HepG2 (cell line): ENCODE results near the gene RAPSN. TPM values are rescaled to one million over a fixed set of nuclear protein-coding genes. Genes with fewer than 3 reads are reported as not detected.

ENCODE experiments used
- CREB1 ChIP-seq, 2 experiments: fragments of 450-650 bp in 1 of 2; IDR thresholded peaks; 2 replicates each; pipeline ENCODE4 v1.6.1; 2016 to 2017; ENCODE audit warnings: control low read depth in 1 of 2, mild to moderate bottlenecking in 1 of 2, missing compliant biosample characterization in 1 of 2, missing genetic modification characterization in 1 of 2
- HNRNPUL1 ChIP-seq: fragments of 200-400 bp; formaldehyde crosslinking; IDR thresholded peaks from 2 replicates; pipeline ENCODE4 v1.6.1; 2017; ENCODE audit warnings: low read depth, mild to moderate bottlenecking, low read length, moderate library complexity
- IRF1 ChIP-seq: sonication (generic); formaldehyde crosslinking; IDR thresholded peaks from 2 replicates; pipeline ENCODE4 v1.4.0; 2020; ENCODE audit warnings: low read depth, mild to moderate bottlenecking, missing genetic modification reagents
- KLF12 ChIP-seq: sonication (generic); formaldehyde crosslinking; IDR thresholded peaks from 2 replicates; pipeline ENCODE4 v1.4.0; 2020; ENCODE audit warnings: missing genetic modification reagents, borderline replicate concordance
- LCORL ChIP-seq, 2 experiments: fragments of 450-650 bp in 1 of 2; sonication (generic) in 1 of 2; formaldehyde crosslinking in 1 of 2; IDR thresholded peaks; 2 replicates each; pipeline versions ENCODE4 v1.5.0 to v1.6.1; 2017 to 2020; ENCODE audit warnings: antibody characterized with exemption in 1 of 2, missing genetic modification reagents in 1 of 2
- MAFF ChIP-seq: IDR thresholded peaks from 2 replicates; pipeline ENCODE4 v1.6.1; 2011; ENCODE audit warnings: low read depth, low read length, improper control_type of control experiment
- MTA1 ChIP-seq: sonication (generic); formaldehyde crosslinking; IDR thresholded peaks from 2 replicates; pipeline ENCODE4 v1.4.0; 2020; ENCODE audit warnings: missing genetic modification reagents, mild to moderate bottlenecking, borderline replicate concordance
- POLR2AphosphoS2 ChIP-seq: IDR thresholded peaks from 2 replicates; pipeline ENCODE4 v1.6.1; 2011; ENCODE audit warnings: low read depth, low read length, improper control_type of control experiment
- SMARCC2 ChIP-seq: fragments of 450-650 bp; IDR thresholded peaks from 2 replicates; pipeline ENCODE4 v1.6.1; 2017; ENCODE audit warnings: antibody characterized with exemption, mild to moderate bottlenecking
- TCF12 ChIP-seq, 2 experiments: fragments of 450-650 bp in 1 of 2; sonication (generic) in 1 of 2; formaldehyde crosslinking in 1 of 2; IDR thresholded peaks; 2 replicates each; pipeline versions ENCODE4 v1.6.1 to v1.8.0; 2017 to 2022; ENCODE audit warnings: antibody characterized with exemption in 1 of 2, mild to moderate bottlenecking in 1 of 2, missing genetic modification reagents in 1 of 2, moderate library complexity in 1 of 2
- ZNF142 ChIP-seq: sonication (generic); formaldehyde crosslinking; IDR thresholded peaks from 2 replicates; pipeline ENCODE4 v1.4.0; 2020; ENCODE audit warnings: missing genetic modification reagents
- ZNF335 ChIP-seq: sonication (generic); formaldehyde crosslinking; IDR thresholded peaks from 2 replicates; pipeline ENCODE4 v1.4.0; 2020; ENCODE audit warnings: missing genetic modification reagents
- ZNF362 ChIP-seq: sonication (generic); formaldehyde crosslinking; IDR thresholded peaks from 2 replicates; pipeline ENCODE4 v1.4.0; 2020; ENCODE audit warnings: missing genetic modification reagents, mild to moderate bottlenecking, borderline replicate concordance
- ZNF382 ChIP-seq: sonication (generic); formaldehyde crosslinking; IDR thresholded peaks from 2 replicates; pipeline ENCODE4 v1.5.0; 2020; ENCODE audit warnings: missing genetic modification reagents, mild to moderate bottlenecking, borderline replicate concordance
- ZNF749 ChIP-seq: sonication (generic); formaldehyde crosslinking; IDR thresholded peaks from 2 replicates; pipeline ENCODE4 v1.8.0; 2022; ENCODE audit warnings: mild to moderate bottlenecking, missing genetic modification reagents, moderate library complexity, borderline replicate concordance
- ZNF777 ChIP-seq: sonication (generic); formaldehyde crosslinking; IDR thresholded peaks from 2 replicates; pipeline ENCODE4 v1.4.0; 2020; ENCODE audit warnings: missing genetic modification reagents
- ZNF800 ChIP-seq: sonication (generic); formaldehyde crosslinking; IDR thresholded peaks from 2 replicates; pipeline ENCODE4 v1.4.0; 2020; ENCODE audit warnings: missing genetic modification reagents
- polyA plus RNA-seq, 8 experiments: library from polyadenylated mRNA; depleted of rRNA in 3 of 8; stranded (reverse) in 7 of 8; unstranded in 1 of 8; fragments of >200 nt; fragmentation: Illumina TruSeq in 4 of 8; extraction: Trizol in 4 of 8; gene quantifications; 2 replicates each; pipeline versions ENCODE4 v1.2.1 to v1.2.3, GENCODE V29; 2011 to 2016; ENCODE audit warnings: low read depth in 4 of 8, missing spikeins in 1 of 8, mixed read lengths in 1 of 8; ENCODE audit not compliant: insufficient read depth in 1 of 8
- total RNA-seq, 5 experiments: library from RNA; depleted of rRNA; stranded (reverse); fragments of >200 nt; fragmentation: Illumina TruSeq; extraction: Trizol; gene quantifications; 2 replicates each; pipeline ENCODE4 v1.2.3, GENCODE V29; 2016; ENCODE audit warnings: low read depth in 1 of 5

RAPSN gene
- total and polyA plus RNA-seq, 2 of the 13 experiments (the other 11 are each of a cell fraction or from before 2014, with no cell fraction given) = 0.15 to 1.2 TPM

- TF ChIP-seq ZNF142 (CRISPR knock-in tag) (peak; percentile 80; the same call in 1 of the 2 replicates), LCORL (IDR thresholded peaks at IDR 0.05) (no peak), LCORL (CRISPR knock-in tag; IDR thresholded peaks at IDR 0.05) (peak; percentile 71; the same call in 1 of the 2 replicates), ZNF800 (CRISPR knock-in tag) (0 out of 2 replicates have a peak, but pooled peaks have one; percentile 39), MAFF (no peak), ZNF335 (0 out of 2 replicates have a peak, but pooled peaks have one; percentile 16), CREB1 (IDR thresholded peaks at IDR 0.05) (peak; percentile 87), CREB1 (CRISPR knock-in tag; IDR thresholded peaks at IDR 0.05) (no peak), IRF1 (CRISPR knock-in tag) (no peak), ZNF362 (CRISPR knock-in tag) (no peak; the same call in 1 of the 2 replicates), POLR2AphosphoS2 (no peak), ZNF749 (CRISPR knock-in tag) (peak; percentile 78), KLF12 (CRISPR knock-in tag) (peak; percentile 91; the same call in 1 of the 2 replicates), ZNF382 (CRISPR knock-in tag) (no peak), SMARCC2 (no peak), MTA1 (peak; percentile 91), TCF12 (IDR thresholded peaks at IDR 0.05) (no peak), TCF12 (CRISPR knock-in tag; IDR thresholded peaks at IDR 0.05) (no peak; the same call in 1 of the 2 replicates), HNRNPUL1 (no peak), ZNF777 (CRISPR knock-in tag) (0 out of 2 replicates have a peak, but pooled peaks have one; percentile 49)
Observed at GRCh38 chr11:47407746-47408590, 41.0 kb downstream of the RAPSN start, which contains the start of gene SLC39A13 (continued).
